Jurkat, Clone E6-1 (cell line): ENCODE results near the gene BATF3.
"Not testable (repeated sequence)": the region's sequence is repeated elsewhere in the genome, so short reads cannot be mapped to it uniquely, and the experiment has no call there.

Source experiments
- DNase-seq: peaks from one replicate; pipeline ENCODE4 v3.0.0-alpha.2; 2011; ENCODE audit warnings: low read depth, low spot score
- H3K4me3 ChIP-seq: 2 replicates; pipeline ENCODE4 v1.5.1; 2011; ENCODE audit warnings: mild to moderate bottlenecking, low read length, control low read depth, moderate library complexity

Gene BATF3

GRCh38 chr1:212644866-212645545 lies 54.6 kb downstream of the BATF3 start:
- no peak for DNase-seq
- no peak overlapping the region for H3K4me3 ChIP-seq

DNA sequence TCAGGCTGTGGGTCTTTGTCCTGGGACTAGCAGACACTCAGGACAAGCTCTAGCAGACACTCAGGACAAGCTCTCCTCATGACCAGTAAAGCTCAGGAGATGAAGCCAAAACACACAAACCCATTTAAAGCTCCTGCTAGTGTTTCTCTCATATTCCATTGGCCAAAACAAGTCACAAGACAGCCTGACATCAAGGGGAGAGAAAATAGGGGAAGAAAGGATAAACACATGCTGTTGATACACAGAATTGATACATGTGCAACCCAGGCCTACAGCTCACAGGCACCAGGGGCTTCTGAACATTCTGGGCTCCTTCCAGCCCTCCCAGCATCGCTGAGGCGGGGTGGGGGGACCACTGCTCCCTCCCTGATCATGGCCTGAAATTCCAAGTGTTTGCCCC lies 55.8 kb downstream of the BATF3 start:
- DNase-seq: no peak
- H3K4me3 ChIP-seq: no peak overlapping the region

GRCh38 chr1:212641956-212642355 lies 57.7 kb downstream of the BATF3 start:
- DNase-seq: no peak

GRCh38 chr1:212640223-212640878 lies 59.3 kb downstream of the BATF3 start:
- no peak for DNase-seq
- no peak overlapping the region for H3K4me3 ChIP-seq

More at GRCh38 chr1:212641956-212642355, 57.7 kb downstream of the BATF3 start:
- no peak overlapping the region for H3K4me3 ChIP-seq

- H3K4me3 ChIP-seq, DNase-seq: not testable (repeated sequence)
Measured at GRCh38 chr1:212639524-212639923, 60.1 kb downstream of the BATF3 start.

- no peak overlapping the region for H3K4me3 ChIP-seq
- DNase-seq: peak; percentile 86
Measured at GRCh38 chr1:212638492-212639151, 61.0 kb downstream of the BATF3 start.

- no peak for DNase-seq
- H3K4me3 ChIP-seq: no peak overlapping the region
Measured at GRCh38 chr1:212637902-212638301, 61.7 kb downstream of the BATF3 start.
